ENCODE measurements around the gene ZW10.

Gene ZW10

GRCh38 chr11:113695207-113695606, 78.3 kb downstream of the ZW10 start:
- no peak for DNase-seq

GRCh38 chr11:113694390-113694789, 79.1 kb downstream of the ZW10 start:
- DNase-seq: no peak

GRCh38 chr11:113693030-113693429, 80.5 kb downstream of the ZW10 start:
- no peak for DNase-seq

- no peak for DNase-seq
Measured at GRCh38 chr11:113690619-113691569, 82.6 kb downstream of the ZW10 start.

GRCh38 chr11:113689768-113690618, 83.5 kb downstream of the ZW10 start:
- DNase-seq: no peak

GRCh38 chr11:113685654-113686359, 87.7 kb downstream of the ZW10 start:
- DNase-seq: no peak

GRCh38 chr11:113684496-113684895, 89.0 kb downstream of the ZW10 start:
- DNase-seq: no peak

- DNase-seq: no peak
Measured at GRCh38 chr11:113683481-113684046, 89.9 kb downstream of the ZW10 start.

All from NCI-H524 treated with DMSO at 0.1 percent for 48 hours (cell line).